Measurements from ENCODE around the gene RANBP1.

- no peak for TF ChIP-seq EZH2phosphoT487 (IDR thresholded peaks at IDR 0.05; ENCODE audit: borderline replicate concordance)
- TF ChIP-seq, protein P1, sequence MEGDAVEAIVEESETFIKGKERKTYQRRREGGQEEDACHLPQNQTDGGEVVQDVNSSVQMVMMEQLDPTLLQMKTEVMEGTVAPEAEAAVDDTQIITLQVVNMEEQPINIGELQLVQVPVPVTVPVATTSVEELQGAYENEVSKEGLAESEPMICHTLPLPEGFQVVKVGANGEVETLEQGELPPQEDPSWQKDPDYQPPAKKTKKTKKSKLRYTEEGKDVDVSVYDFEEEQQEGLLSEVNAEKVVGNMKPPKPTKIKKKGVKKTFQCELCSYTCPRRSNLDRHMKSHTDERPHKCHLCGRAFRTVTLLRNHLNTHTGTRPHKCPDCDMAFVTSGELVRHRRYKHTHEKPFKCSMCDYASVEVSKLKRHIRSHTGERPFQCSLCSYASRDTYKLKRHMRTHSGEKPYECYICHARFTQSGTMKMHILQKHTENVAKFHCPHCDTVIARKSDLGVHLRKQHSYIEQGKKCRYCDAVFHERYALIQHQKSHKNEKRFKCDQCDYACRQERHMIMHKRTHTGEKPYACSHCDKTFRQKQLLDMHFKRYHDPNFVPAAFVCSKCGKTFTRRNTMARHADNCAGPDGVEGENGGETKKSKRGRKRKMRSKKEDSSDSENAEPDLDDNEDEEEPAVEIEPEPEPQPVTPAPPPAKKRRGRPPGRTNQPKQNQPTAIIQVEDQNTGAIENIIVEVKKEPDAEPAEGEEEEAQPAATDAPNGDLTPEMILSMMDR (conservative IDR thresholded peaks at IDR 0.05; ENCODE audit: low read length) = no peak
Measured at GRCh38 chr22:20172141-20172613, 56.3 kb downstream of the RANBP1 start.
